Fibroblast of skin of scalp (primary cell): ENCODE data around the gene CD70.
"Not testable (repeated sequence)": the region's sequence is repeated elsewhere in the genome, so short reads cannot be mapped to it uniquely, and the experiment has no call there.

Source experiments
- DNase-seq: peaks from one replicate; pipeline ENCODE4 v3.0.0-alpha.2; 2013

The CD70 gene

GRCh38 chr19:6568816-6569215 lies 22.1 kb downstream of the CD70 start:
- DNase-seq, result no peak

- no peak for DNase-seq
Observed at GRCh38 chr19:6568010-6568526, 22.9 kb downstream of the CD70 start.

- not testable (repeated sequence) for DNase-seq
Observed at GRCh38 chr19:6566727-6567126, 24.2 kb downstream of the CD70 start.

- DNase-seq, result peak; percentile 33
Observed at GRCh38 chr19:6564393-6564792, 26.6 kb downstream of the CD70 start.

GRCh38 chr19:6562437-6562836 lies 28.5 kb downstream of the CD70 start:
- DNase-seq, result not testable (repeated sequence)

GRCh38 chr19:6556480-6557195 lies 34.3 kb downstream of the CD70 start:
- DNase-seq, result peak; percentile 35

DNA sequence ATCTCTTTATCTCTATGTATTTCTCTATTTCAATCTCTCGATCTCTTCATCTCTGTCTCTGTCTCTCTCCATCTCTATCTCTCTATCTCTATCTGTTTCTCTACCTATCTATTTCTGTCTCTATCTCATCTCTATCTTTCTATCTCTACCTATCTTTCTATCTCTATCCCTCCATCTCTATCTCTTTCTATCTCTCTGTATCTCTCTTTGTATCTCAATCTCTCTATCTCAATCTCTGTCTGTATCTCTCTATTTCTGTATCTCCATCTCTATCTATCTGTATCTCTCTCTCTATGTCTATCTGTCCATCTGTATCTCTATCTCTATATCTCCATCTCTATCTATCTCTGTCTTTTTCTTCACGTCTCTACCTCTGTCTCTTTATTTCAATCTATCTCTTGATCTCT lies 34.9 kb downstream of the CD70 start:
- DNase-seq, result no peak

DNA sequence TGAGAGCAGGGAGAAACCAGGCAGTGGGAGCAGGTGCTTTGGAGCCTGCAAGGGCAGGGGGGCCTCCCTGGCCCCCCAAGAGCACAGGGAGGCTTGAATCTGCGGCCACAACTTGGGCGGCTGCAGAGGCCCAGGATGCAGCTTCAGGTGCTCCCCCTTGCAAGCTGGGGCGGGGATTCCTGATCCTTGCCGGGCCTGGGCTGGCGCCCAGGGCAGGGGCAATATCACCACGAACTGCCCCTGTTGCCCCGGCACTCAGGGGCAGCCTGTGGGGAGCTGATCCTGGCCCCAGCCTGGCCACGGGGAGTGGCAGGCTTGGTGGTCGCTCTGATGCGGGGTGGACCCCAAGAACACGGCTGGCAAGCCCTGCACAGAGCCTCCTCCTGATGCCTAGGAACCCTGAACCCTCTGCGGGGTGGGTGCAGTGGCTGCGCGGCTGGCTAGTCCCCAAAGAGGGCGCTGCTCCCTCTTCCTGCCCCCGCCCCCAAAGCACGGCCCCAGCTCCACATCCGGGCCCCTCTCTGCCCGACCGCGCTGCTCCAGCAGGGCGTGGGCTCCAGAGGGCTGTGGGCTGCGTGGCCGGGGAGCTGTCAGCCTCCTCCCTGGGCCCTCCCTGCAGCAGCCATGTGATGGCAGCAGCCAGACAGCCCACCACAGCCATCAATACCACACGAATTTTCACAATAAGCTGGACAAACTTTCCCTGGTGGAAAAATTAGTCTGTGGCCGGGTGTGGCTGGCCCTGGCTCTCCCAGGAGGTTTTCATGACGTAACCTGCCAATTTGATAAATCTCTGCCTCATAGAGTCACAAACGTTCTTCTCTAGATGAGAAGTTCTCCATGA lies 39.1 kb downstream of the CD70 start:
- peak; percentile 42 for DNase-seq

- no peak for DNase-seq
Observed at GRCh38 chr19:6551091-6551490, 39.9 kb downstream of the CD70 start.

GRCh38 chr19:6550679-6551078 lies 40.3 kb downstream of the CD70 start:
- not testable (repeated sequence) for DNase-seq

- no peak for DNase-seq
Observed at GRCh38 chr19:6543866-6544347, 47.0 kb downstream of the CD70 start.

DNA sequence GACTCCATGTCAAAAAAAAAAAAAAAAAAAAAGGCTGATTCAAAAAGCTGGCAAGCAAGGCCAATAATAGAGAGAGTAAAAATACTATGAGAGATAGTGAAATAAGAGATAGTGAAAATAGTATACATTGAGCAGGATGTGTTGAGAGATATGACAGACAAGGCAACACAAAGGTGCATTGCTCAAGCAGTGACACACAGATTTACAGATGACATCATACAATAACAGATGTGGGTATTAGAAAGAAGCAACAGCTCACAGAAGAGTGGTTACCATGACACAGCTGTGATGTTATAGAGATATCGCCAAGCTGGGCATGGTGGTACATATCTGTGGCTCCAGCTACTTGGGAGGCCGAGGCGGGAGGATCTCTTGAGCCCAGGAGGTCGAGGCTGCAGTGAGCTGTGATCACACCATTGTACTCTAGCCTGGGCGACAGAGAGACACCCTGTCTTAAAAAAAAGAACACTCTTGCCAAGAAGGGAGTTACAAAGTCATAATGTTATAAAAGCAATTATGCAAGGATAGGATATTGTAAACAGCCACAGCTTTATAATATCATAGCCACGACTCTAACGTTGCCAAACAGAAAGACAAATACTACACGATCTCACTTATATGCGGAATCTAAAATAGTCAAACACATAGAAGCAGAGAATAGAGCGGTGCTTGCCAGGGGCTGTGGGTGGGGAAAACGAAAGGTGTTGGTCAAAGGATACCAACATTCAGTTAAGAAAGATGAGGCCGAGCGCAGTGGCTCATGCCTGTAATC lies 49.8 kb downstream of the CD70 start:
- no peak for DNase-seq

GRCh38 chr19:6539514-6539913 lies 51.4 kb downstream of the CD70 start:
- no peak for DNase-seq
